ENCODE measurements around the gene DRG2. TPM values are rescaled to one million over a fixed set of nuclear protein-coding genes. Genes with fewer than 3 reads are reported as not detected.

The DRG2 gene
- polyA plus RNA-seq, 1 donor from 2014 or later: 40.6 TPM

DNA sequence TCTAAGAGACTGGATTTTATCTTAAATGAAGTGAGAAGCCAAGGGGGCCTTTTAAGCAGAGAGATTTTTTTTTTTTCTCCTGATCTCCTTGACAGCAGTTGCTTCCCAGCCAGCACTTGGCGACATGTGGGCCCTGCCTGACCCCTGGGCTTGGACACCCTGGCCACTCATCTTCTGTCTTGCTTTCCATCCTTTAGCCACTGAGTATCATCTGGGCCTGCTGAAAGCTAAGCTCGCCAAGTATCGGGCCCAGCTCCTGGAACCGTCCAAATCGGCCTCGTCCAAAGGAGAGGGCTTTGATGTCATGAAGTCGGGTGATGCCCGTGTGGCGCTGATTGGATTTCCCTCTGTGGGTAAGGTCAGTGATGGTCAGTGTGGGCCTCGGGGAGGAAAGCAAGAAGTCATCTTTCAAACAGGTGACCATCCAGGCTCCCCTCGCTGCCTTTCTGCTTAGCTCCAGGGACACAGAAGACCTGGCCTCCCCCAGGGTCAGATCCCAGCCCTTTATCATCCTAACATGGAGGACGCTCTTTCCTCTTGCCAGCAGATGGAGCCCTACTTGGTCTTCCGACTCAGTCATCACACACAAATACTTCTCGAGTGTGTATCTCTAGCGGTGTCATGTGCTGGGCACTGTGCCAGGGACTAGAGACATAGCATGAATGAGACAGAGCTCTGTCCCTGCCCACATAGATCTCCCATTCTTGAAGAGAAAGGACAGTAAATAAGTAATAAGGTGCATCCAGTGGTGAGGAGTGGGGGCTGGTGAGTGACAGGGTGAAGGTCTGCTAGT is 6.1 kb downstream of the DRG2 start:
- Histone ChIP-seq H3K27me3 (ENCODE audit: insufficient read depth, low read depth, low read length) (no peaks in the 10 kb centered on the region), H3K9ac (ENCODE audit: low read length) (no peak overlapping the region), H3K36me3 (ENCODE audit: insufficient read depth, low read length) (no peaks in the 10 kb centered on the region), H4K20me1 (ENCODE audit: insufficient read depth) (no peaks in the 10 kb centered on the region), H3K4me3 (ENCODE audit: low read length) (no peak overlapping the region), H3F3A (ENCODE audit: insufficient read depth, low read length, poor library complexity, severe bottlenecking) (no peaks in the 10 kb centered on the region), H2AFZ (ENCODE audit: low read depth, low read length) (no peak overlapping the region), H3K79me2 (replicated peaks; ENCODE audit: insufficient read depth, low read length) (no peaks in the 10 kb centered on the region), H3K4me2 (ENCODE audit: low read length) (no peak overlapping the region), H3K9me3 (ENCODE audit: low read length) (no peaks in the 10 kb centered on the region), H3K27ac (ENCODE audit: low read length) (no peak overlapping the region), H3K9me2 (ENCODE audit: insufficient read depth, low read length) (no peaks in the 10 kb centered on the region)
- TF ChIP-seq MXI1 (conservative IDR thresholded peaks at IDR 0.05; ENCODE audit: poor library complexity, severe bottlenecking) (no peak), EP300 (conservative IDR thresholded peaks at IDR 0.05; ENCODE audit: poor library complexity, severe bottlenecking) (no peak), RAD21 (conservative IDR thresholded peaks at IDR 0.05) (no peak), REST (IDR thresholded peaks at IDR 0.05; ENCODE audit: borderline replicate concordance) (no peak), EZH2 (IDR thresholded peaks at IDR 0.05; ENCODE audit: borderline replicate concordance, insufficient read depth, low read length, poor library complexity, severe bottlenecking) (no peak), TAF1 (IDR thresholded peaks at IDR 0.05; ENCODE audit: low read depth) (no peak), CTCF (IDR thresholded peaks at IDR 0.05; ENCODE audit: poor library complexity, severe bottlenecking) (no peak), POLR2AphosphoS5 (IDR thresholded peaks at IDR 0.05) (no peak), SMC3 (conservative IDR thresholded peaks at IDR 0.05; ENCODE audit: poor library complexity) (no peak)

- Histone ChIP-seq H3K79me2 (replicated peaks; ENCODE audit: insufficient read depth, low read length) (no peaks in the 10 kb centered on the region), H3K4me2 (ENCODE audit: low read length) (no peak overlapping the region), H3K9me3 (ENCODE audit: low read length) (no peaks in the 10 kb centered on the region), H3K9ac (ENCODE audit: low read length) (no peak overlapping the region), H2AFZ (ENCODE audit: low read depth, low read length) (no peak overlapping the region), H3K9me2 (ENCODE audit: insufficient read depth, low read length) (no peaks in the 10 kb centered on the region), H3F3A (ENCODE audit: insufficient read depth, low read length, poor library complexity, severe bottlenecking) (no peaks in the 10 kb centered on the region), H4K20me1 (ENCODE audit: insufficient read depth) (no peaks in the 10 kb centered on the region), H3K27me3 (ENCODE audit: insufficient read depth, low read depth, low read length) (no peaks in the 10 kb centered on the region), H3K36me3 (ENCODE audit: insufficient read depth, low read length) (no peaks in the 10 kb centered on the region), H3K27ac (ENCODE audit: low read length) (no peak overlapping the region), H3K4me3 (ENCODE audit: low read length) (no peak overlapping the region)
- no peak for TF ChIP-seq TAF1 (IDR thresholded peaks at IDR 0.05; ENCODE audit: low read depth)
- no peak for TF ChIP-seq SMC3 (conservative IDR thresholded peaks at IDR 0.05; ENCODE audit: poor library complexity)
- no peak for TF ChIP-seq CTCF (IDR thresholded peaks at IDR 0.05; ENCODE audit: poor library complexity, severe bottlenecking)
- no peak for TF ChIP-seq EZH2 (IDR thresholded peaks at IDR 0.05; ENCODE audit: borderline replicate concordance, insufficient read depth, low read length, poor library complexity, severe bottlenecking)
- TF ChIP-seq MXI1 (conservative IDR thresholded peaks at IDR 0.05; ENCODE audit: poor library complexity, severe bottlenecking): no peak
- no peak for TF ChIP-seq REST (IDR thresholded peaks at IDR 0.05; ENCODE audit: borderline replicate concordance)
Observed at GRCh38 chr17:18094409-18094807, 6.7 kb downstream of the DRG2 start.

Data from neural cell (in vitro differentiated cells).